Measurements from ENCODE around the gene FAR2.
"Not testable (repeated sequence)": the region's sequence is repeated elsewhere in the genome, so short reads cannot be mapped to it uniquely, and the experiment has no call there.

The FAR2 gene

DNA sequence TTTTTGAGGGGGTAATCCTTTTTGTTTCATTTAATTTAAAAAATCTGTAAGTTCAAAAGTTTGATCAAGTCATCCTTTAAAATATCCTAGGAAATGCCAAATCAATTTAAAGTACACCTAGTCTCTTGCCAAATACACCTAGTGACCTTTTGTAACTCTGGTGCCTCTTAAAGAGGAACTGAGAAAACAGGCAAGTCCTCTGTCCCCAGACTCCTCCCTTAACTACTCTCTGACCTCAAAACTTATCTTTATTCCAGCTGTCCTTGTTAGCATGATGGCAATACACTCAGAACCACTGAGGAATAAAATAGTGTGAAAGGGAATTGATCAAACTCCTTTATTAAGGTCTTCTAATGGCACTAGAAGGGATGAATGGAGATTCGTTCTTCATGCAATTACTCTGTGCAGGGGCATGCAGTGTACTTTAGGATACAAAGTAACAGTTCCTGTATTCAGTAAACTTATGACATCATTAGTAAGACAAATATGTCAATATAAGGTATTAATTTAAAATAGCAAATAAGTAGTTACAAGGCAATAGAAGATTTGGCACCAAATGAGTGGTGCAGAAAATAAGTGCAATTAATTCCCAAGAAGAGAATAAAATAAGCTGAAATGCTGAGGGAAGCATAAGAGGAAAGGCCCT, 3.3 kb downstream of the FAR2 start:
- peak; percentile 56 for DNase-seq (ENCODE audit: insufficient read length, low spot score)
- FAIRE-seq = peak; percentile 82

DNA sequence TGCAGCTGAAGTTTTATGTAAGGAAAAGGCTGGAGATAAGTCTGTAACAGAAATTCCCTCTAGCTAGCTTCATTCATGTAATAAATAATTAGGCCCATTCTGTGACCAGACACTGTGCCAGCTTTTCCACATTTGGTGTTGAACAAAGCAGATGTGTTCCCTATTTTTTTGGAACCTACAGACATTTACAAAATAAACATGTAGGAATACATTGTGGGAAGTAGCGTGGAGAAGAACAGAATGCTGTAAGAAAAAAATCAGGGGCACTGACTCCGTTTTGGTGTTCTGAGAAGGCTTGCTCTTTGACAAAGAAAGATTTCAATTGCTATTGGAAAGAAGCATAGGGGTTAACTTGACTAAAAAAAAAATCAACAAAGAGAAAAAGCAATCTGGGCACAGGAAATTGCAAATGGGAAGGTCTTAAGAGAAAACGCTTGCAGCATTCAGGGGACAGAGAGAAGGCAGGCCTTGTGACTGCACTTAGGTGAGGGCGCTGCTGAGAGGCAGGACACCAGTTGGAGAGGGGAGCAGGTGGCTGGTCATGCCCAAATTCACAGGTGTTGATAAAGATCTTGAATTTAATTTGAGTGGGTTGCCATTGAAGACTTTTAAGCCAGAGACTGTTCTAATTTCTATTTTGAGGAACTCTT, 4.0 kb downstream of the FAR2 start:
- no peak for DNase-seq (ENCODE audit: insufficient read length, low spot score)

DNA sequence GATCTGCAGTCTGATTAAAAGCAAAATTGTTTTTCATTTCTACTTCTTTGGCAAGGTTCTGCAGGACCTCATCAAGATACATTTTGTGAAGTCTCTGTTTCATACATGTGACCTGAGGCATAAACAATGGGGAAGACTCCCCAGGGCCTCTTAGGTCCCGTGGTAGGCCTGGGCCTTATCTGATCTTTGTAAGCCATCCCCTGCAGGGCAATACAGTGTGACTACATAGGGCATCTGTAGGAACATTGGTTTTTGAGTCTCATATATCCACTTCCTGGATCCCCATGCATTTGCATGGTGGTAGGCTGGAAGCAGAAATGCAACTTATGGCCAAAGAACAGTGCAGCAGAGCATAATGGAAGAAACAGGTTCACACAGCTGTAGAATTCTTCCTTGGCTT, 6.0 kb downstream of the FAR2 start:
- DNase-seq (ENCODE audit: insufficient read length, low spot score) = no peak
- FAIRE-seq = peak; percentile 88

More for the DNA sequence above, 4.0 kb downstream of the FAR2 start:
- FAIRE-seq = peak; percentile 58

DNA sequence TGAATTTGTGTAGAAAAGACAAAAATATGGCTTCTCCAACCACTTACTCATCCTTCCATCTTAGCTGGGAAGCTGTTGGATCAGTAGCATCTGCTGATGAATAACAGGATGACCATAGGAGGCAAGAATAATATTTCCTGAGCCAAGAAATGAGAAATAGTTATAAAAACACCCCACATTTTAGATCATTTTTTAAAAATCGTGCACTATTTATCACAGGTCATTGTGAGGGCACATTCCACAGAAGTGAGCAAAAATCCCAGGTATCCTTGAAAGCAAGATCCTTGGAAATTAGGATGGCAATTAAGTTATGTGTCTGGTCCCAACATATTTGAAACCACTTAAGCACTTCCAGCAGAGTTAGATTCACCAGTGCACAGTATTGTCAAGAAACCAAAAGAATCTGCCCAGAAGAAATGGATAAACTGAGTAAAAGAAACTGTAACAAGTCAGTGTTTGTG, 8.4 kb downstream of the FAR2 start:
- no peak for FAIRE-seq
- no peak for DNase-seq (ENCODE audit: insufficient read length, low spot score)

DNA sequence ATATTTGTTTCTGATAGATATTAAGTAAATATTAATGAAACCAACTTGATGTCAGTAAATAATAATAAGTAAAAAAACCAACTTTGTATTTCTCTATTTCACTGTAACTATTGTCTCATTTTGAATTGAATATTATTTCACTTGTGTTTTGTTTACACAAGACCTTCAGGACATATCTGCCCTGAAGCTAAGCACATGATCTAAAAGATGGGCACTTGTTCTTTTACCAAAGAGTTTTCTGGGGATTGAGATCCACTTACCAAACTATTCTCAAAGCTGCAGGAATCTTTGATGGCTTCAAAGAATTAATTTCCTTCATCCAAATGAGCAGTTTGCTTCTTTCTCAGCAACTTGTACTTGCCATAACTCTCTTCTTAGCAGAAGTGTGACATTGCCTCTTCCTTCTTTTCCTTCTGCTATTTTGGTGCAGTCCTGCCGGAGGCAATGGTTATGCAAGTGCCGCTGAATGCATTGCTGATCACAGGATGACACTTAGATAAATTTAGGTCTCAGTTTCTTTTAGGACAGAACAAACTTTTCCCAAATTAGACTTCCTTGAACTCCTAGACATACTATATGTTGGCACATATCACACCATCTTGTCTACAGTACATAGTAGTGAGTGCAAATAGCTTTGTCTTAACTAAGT, 9.2 kb downstream of the FAR2 start:
- DNase-seq (ENCODE audit: insufficient read length, low spot score) (no peak), FAIRE-seq (no peak)

DNA sequence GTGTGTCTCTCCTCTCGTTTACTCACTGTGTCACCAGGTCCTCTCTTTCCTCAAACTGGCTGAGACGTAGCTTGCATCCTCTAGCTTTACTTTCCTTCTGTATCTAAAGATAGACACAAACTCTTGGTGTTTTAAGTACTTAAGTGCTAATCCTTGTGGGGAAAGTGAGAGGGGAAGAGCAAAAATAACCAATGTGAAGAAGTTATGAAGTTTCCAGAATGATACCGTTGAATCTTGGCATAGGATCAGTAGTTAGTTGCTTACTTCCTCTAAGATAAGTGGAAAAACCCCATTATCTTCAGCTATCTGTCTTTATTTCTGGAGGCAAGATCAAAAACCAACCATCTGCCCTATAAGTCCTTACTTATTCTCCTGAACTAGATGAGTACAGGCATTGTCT, 10.6 kb downstream of the FAR2 start:
- no peak for DNase-seq (ENCODE audit: insufficient read length, low spot score)
- no peak for FAIRE-seq

DNA sequence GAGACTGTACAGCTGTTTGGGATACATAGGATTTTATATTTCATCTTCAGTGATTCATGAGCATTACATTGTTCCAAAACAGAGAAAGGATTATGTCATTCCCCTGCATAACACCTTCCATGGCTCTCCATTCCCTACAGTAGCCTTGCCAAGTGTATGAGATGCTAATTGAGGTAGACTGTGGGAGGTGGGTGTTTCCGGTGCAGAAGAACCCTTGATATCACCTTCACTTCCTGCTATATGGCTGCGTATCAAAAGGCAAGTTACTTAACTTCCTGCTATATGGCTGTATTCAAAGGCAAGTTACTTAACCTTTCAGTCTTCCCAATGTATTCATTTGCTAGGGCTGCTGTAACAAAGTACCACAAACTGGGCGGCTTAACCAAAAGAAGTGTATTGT, 11.2 kb downstream of the FAR2 start:
- no peak for FAIRE-seq
- no peak for DNase-seq (ENCODE audit: insufficient read length, low spot score)

DNA sequence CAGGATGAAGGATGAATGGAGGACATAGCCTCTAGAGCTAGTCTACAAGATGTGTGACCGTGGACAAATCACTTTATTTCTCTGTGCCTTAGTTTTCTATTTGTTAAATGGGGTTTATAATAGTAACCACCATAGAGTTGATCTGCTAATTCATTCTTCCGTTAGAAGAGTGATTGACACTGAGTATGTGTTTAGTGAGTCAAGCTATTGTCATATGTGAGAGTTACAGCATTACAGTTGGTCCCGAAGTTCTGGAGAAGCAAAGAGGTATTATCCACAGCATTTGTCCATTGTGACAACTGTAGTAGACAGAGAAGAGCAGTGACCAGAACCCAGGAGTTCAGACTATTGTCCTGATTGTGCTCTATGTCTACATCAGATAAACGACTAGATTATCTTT, 14.1 kb downstream of the FAR2 start:
- FAIRE-seq = no peak
- no peak for DNase-seq (ENCODE audit: insufficient read length, low spot score)

DNA sequence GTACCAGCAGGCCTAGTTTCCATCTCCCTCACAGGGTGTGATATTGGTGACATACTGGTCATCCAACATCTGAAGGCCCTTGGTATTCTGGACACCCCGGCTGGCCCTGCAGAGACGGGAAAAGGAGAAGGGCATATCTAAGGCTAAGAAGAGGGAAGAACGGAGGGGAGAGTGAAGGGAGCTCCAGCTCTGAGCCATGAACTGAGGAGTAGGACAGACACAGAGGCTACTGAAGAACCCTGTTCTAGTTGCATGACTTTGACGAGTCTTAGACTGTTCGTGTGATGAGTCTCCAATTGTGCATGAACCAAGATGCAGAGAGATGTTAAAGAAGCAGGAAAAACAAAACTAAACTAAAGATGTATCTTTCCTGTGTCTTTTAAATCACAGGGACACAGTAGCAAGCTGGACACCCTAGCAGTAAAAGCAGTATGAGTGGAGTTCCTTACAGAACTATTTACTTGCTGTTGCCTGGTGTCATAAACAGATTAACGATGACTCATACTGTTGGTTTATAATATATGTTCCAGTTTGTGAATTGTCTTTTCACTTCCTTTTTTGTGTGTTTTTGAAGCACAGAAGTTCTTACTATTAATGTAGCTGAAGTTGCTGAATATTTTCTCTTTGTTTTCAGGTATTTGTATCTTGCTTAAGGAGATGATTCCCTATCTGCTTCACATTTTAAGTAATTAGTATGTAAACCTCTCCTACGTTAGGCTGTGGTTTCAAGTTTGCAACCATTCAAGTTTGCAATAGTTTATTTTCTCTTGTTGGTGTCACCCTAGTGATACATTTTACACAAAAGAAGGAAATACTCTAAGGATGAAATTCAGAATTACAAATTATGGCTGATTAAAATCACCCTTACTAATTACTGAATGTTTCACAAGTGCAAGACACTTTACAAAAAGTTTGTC, 15.7 kb downstream of the FAR2 start:
- FAIRE-seq = peak; percentile 87
- peak; percentile 32 for DNase-seq (ENCODE audit: insufficient read length, low spot score)

DNA sequence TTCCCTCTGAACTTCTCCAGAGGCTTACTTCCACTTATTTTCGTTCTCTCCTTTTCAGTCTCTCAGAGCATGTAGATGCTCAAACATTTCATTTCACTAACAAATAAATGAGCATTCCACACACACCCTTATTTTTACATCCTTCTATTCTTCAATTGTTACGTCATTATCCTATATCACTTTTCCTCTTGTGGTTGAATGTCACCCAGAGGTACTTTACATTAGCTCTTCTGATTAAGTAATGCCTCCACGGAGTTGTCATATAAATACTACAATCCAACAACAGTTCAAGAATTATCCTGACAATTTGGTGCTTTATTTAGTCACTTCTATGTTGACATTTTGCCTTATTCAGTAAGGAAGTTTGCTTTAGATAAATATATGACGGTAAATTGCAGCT, 18.4 kb downstream of the FAR2 start:
- no peak for DNase-seq (ENCODE audit: insufficient read length, low spot score)
- FAIRE-seq = peak; percentile 11

DNA sequence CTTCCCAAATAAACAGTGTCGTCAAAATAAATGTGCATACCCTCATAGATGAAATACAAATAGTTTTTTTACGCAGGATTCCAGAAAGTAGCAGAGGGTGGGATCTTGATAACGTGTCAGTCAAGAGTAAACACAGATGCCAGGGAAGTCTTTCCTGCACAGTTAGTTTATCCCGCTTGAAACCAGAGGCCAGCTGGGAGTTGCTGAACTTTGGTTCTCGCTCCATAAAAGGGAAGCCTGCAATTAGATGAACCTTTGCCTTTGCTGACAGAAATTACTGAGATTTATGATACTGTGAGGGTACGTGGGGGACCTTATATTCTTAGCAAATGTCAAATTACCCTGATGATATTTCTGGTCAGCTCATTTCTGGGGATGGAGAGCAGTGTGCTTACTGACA, 18.9 kb downstream of the FAR2 start:
- no peak for DNase-seq (ENCODE audit: insufficient read length, low spot score)

DNA sequence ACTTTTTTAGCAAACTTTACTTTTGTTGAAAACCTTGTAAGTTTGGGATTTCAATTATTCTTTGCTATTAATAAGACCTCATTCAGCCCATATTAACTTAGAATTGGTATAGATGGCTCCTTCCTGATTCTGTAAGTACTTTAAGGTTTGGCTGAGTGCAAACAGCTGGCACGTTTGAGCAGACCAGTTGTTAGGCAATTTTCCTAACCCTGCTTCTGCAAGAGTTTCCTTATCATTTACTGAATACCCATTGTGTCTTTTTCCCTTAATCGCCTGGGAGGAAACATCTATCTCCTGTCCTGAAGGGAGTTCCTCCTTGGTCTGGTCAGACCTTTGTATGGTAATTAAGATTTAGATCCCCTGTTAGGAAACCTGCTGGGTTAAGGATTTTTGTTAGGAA, 20.9 kb downstream of the FAR2 start:
- DNase-seq (ENCODE audit: insufficient read length, low spot score); FAIRE-seq: not testable (repeated sequence)

More for the DNA sequence above, 18.9 kb downstream of the FAR2 start:
- no peak for FAIRE-seq

DNA sequence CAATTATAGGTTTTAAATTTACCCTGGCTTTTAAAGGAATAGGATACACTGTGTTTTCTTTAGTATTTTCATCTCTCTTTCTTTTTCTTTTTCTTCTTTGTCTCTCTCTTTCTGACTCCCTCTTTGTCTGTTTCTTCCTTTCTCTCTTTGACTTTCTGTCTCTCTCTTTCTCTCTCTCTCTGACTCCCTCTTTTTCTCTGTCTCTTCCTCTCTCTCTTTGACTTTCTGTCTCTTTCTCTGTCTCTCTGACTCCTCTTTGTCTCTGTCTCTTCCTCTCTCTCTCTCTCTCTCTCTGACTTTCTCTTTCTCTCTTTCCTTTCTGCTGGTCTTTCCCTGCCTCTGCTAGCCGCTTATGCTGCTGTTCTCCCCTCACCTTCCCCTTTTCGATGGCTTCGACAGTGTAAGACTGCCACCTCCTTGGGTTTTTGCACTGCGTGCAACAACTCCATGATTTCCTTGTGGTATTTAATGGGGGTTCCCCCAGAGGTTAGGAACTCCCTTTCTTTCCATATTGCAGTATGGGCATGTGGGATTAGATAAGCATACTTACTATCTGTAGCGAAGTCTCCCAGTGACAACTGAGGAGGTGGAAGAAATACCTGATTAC, 21.5 kb downstream of the FAR2 start:
- not testable (repeated sequence) for FAIRE-seq; DNase-seq (ENCODE audit: insufficient read length, low spot score)

DNA sequence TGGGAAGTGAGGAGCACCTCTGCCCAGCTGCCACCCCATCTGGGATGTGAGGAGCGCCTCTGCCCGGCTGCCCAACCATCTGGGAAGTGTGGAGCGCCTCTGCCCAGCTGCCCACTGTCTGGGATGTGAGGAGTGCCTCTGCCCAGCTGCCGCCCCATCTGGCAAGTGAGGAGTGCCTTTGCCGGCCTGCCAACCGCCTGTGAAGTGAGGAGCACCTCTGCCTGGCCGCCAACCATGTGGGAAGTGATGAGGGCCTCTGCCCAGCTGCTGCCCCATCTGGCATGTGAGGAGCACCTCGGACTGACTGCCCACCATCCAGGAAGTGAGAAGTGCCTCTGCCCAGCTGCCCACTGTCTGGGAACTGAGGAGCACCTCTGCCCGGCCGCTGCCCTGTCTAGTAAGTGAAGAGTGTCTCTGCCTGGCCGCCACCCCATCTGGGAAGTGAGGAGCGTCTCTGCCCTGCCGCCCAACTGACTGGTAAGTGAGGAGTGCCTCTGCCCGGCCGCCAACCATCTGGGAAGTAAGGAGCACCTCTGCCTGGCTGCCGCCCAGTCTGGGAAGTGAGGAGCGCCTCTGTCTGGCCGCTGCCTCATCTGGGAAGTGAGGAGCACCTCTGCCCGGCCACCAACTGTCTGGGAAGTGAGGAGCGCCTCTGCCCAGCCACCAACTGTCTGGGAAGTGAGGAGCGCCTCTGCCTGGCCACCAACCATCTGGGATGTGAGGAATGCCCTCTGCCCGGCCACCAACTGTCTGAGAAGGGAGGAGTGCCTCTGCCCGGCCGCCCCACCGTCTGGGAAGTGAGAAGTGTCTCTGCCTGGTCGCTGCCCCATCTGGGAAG, 22.6 kb downstream of the FAR2 start:
- DNase-seq (ENCODE audit: insufficient read length, low spot score) = no peak

DNA sequence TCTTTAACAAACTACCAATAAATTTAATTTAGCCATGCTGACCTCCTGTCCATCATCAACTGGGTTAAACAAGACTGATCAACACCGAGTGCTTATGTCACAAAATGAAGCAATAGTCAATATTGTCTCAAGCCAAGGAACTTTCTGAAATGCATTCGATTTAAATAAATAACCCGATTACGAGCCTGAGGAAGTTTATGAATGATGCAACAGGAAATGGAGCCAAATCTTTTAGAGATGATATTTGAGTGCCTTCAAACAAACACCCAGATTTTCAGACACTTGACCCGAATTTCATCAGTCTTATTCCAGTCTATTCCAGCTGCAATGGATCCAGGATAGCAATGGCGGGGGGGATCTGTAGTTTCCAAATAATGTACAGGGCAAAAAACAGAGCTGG, 27.9 kb downstream of the FAR2 start:
- no peak for DNase-seq (ENCODE audit: insufficient read length, low spot score)
- no peak for FAIRE-seq

More for the DNA sequence above, 22.6 kb downstream of the FAR2 start:
- no peak for FAIRE-seq

DNA sequence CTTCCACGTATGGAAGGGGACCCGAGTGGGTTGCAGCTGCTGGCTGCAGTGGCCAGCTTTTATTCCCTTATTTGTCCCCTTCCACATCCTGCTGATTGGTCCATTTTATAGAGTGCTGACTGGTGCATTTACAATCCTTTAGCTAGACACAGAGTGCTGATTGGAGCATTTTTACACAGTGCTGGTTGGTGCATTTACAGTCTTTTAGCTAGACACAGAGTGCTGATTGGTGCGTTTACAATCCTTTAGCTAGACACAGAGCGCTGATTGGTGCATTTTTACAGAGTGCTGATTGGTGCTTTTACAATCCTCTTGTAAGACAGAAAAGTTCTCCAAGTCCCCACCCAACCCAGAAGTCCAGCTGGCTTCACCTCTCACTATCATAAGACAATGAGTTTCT, 33.2 kb downstream of the FAR2 start:
- FAIRE-seq; DNase-seq (ENCODE audit: insufficient read length, low spot score): not testable (repeated sequence)

DNA sequence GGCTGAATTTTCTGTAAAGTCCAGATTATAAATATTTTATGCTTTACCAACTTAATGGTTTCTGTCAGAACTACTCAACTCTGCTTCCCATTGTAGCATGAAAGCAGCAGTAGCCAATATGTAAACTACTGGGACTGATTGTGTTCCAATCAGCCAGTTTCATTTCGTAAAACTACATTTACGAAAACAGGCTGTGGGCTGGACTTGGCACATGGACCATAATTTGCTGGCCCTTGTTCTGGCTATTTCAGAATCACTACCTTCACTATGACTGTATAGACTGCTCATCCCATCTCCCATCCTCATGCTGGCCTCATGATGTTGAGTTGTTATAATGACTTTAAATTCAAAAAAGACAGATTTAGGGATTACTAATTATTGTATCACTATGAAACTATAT, 38.7 kb downstream of the FAR2 start:
- FAIRE-seq (no peak), DNase-seq (ENCODE audit: insufficient read length, low spot score) (no peak)

DNA sequence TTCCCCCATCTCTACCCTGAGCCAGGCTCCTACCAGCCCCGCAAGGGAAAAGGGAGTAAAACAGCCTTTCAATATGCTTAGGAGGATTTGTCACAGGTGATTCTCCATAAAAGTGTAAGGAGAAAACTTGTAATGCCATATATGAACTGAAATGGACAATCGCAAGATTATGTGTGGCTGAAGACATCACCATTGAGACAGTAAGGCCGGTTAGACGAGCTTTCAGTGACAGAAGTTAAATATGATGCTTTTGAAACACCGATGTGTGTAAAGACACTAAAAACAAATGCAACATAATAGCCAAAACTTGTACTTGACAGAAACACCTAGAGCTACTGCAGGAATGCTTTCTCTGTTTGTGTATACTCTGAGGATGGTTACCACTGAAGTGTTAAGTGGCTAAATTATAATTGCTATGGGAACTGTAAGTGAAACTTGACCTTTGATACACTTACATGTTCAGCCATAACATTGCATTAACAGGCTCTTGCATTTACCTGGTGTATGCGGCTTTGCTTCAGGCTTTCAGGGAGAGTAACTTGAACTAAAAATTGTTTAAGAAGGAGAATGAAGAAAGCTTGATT, 42.3 kb downstream of the FAR2 start:
- DNase-seq (ENCODE audit: insufficient read length, low spot score) = no peak
- FAIRE-seq = peak; percentile 8

DNA sequence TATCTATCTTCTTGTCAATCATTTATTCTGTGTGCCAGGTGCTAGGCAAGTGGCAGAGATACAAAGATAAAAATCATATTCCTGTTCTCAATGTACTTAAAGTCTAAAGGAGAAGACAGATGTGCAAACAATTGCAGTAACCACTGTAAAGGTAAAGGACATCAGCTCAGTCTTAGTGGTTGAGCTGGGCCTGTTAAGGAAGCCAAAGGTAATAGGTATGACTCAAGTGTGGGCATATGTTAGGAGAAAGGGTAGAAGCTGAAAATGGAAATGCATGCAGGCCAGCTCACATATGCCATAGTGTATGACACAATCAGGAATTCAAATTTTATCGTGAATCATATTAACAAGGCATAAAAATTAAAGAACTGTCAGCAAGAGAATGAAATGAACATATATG, 49.8 kb downstream of the FAR2 start:
- no peak for FAIRE-seq
- no peak for DNase-seq (ENCODE audit: insufficient read length, low spot score)

Measured in GM19239 (cell line).